PC-3 (cell line): ENCODE measurements around the gene ZNF43. TPM values are rescaled to one million over a fixed set of nuclear protein-coding genes. Genes with fewer than 3 reads are reported as not detected.
"Not testable (repeated sequence)": the region's sequence is repeated elsewhere in the genome, so short reads cannot be mapped to it uniquely, and the experiment has no call there.

Source experiments
- ATAC-seq: fragments of 200-7000 bp; cut with Tn5 transposase; 2 replicates; pipeline ENCODE4 v1.9.1; 2020; ENCODE audit warnings: mild to moderate bottlenecking, moderate library complexity
- BruUV-seq: library from RNA; stranded (reverse); fragments of 400-500 nt; replicated peaks from 2 replicates; lab custom pipeline; 2021; lab: Mats Ljungman, UMichigan
- CTCF ChIA-PET: fragments of 300-600 bp; sonication (Branson Sonifier 250); formaldehyde crosslinking; loops from one replicate; lab custom pipeline; 2022; ENCODE audit warnings: antibody characterized with exemption; lab: Charles Lee
- POLR2A ChIA-PET: fragments of 300-600 bp; sonication (Branson Sonifier 250); formaldehyde crosslinking; loops from one replicate; lab custom pipeline; 2022; ENCODE audit warnings: antibody characterized with exemption; ENCODE audit not compliant: unreplicated experiment; lab: Charles Lee
- DNase-seq: peaks from one replicate; pipeline ENCODE4 v3.0.0-alpha.2; 2015
- H2AFZ ChIP-seq: fragments of 300-600 bp; sonication (generic); 2 replicates; pipeline ENCODE4 v1.6.0; 2016; ENCODE audit warnings: antibody characterized with exemption, low read length
- H3F3A ChIP-seq: fragments of 300-600 bp; sonication (generic); one replicate; pipeline ENCODE4 v1.6.0; 2017; ENCODE audit warnings: antibody characterized with exemption, low read length, control low read depth, mild to moderate bottlenecking; ENCODE audit not compliant: unreplicated experiment
- H3K27ac ChIP-seq: fragments of 300-600 bp; sonication (generic); 2 replicates; pipeline ENCODE4 v1.5.1; 2016; ENCODE audit warnings: mild to moderate bottlenecking, low read length
- H3K27me3 ChIP-seq: fragments of 300-600 bp; sonication (generic); 2 replicates; pipeline ENCODE4 v1.6.1; 2016; ENCODE audit warnings: low read length, mixed read lengths
- H3K36me3 ChIP-seq: fragments of 300-600 bp; sonication (generic); 2 replicates; pipeline ENCODE4 v1.6.1; 2016; ENCODE audit warnings: low read depth, mixed run types, low read length, mixed read lengths
- H3K4me1 ChIP-seq: fragments of 300-600 bp; sonication (generic); 2 replicates; pipeline ENCODE4 v1.5.1; 2016; ENCODE audit warnings: low read length; ENCODE audit not compliant: insufficient read depth
- H3K4me2 ChIP-seq: fragments of 300-600 bp; sonication (generic); 2 replicates; pipeline ENCODE4 v1.6.0; 2016; ENCODE audit warnings: low read length
- H3K4me3 ChIP-seq: fragments of 300-600 bp; sonication (generic); 2 replicates; pipeline ENCODE4 v1.5.1; 2016; ENCODE audit warnings: mild to moderate bottlenecking, low read length, mixed read lengths
- H3K79me2 ChIP-seq: fragments of 300-600 bp; sonication (generic); 2 replicates; pipeline ENCODE4 v1.6.1; 2017; ENCODE audit warnings: low read length, mixed read lengths
- H3K9ac ChIP-seq: fragments of 300-600 bp; sonication (generic); 2 replicates; pipeline ENCODE4 v1.6.0; 2016; ENCODE audit warnings: mild to moderate bottlenecking, low read length
- H3K9me2 ChIP-seq: fragments of 300-600 bp; sonication (generic); replicated peaks from 2 replicates; pipeline ENCODE4 v1.6.1; 2016; ENCODE audit warnings: mixed run types, low read length, mixed read lengths
- H3K9me3 ChIP-seq: fragments of 300-600 bp; sonication (generic); 2 replicates; pipeline ENCODE4 v1.6.1; 2016; ENCODE audit warnings: low read length, mixed read lengths
- H4K20me1 ChIP-seq: fragments of 300-600 bp; sonication (generic); 2 replicates; pipeline ENCODE4 v1.6.1; 2016; ENCODE audit warnings: low read length, mixed read lengths
- CTCF ChIP-seq: fragments of 300-600 bp; sonication (generic); conservative IDR thresholded peaks from 2 replicates; pipeline ENCODE4 v1.5.1; 2017; ENCODE audit warnings: antibody characterized with exemption, low read depth, mild to moderate bottlenecking, low read length
- EZH2 ChIP-seq: fragments of 300-600 bp; sonication (generic); IDR thresholded peaks from one replicate; pipeline ENCODE4 v1.6.1; 2017; ENCODE audit warnings: antibody characterized with exemption, mild to moderate bottlenecking, low read length; ENCODE audit not compliant: unreplicated experiment
- EZH2phosphoT487 ChIP-seq: fragments of 300-600 bp; sonication (generic); IDR thresholded peaks from 2 replicates; pipeline ENCODE4 v1.6.1; 2018; ENCODE audit warnings: mild to moderate bottlenecking, antibody characterized with exemption, low read length, borderline replicate concordance
- intact Hi-C: fragments of 100-400 bp; cut with micrococcal nuclease; formaldehyde crosslinking; loops from 2 replicates; pipeline ENCODE4 v1.9.0; 2023
- total RNA-seq: library from RNA; depleted of rRNA; stranded (reverse); fragments of >200 nt; gene quantifications from 2 replicates; pipeline ENCODE4 v1.2.3, GENCODE V29; 2014; rRNA removed

Gene ZNF43
- total RNA-seq, 1 experiment from 2014 or later, result 1.9 TPM

- Histone ChIP-seq H3K79me2 (no peaks in the 10 kb centered on the region), H3K9ac (no peak overlapping the region), H3K27me3 (no peaks in the 10 kb centered on the region), H3K4me2 (no peak overlapping the region), H2AFZ (no peak overlapping the region), H3K36me3 (peaks cover 11% of the 10 kb centered on the region), H3K4me3 (no peak overlapping the region), H3K4me1 (no peaks in the 10 kb centered on the region), H3K27ac (no peak overlapping the region), H4K20me1 (no peaks in the 10 kb centered on the region), H3F3A (no peaks in the 10 kb centered on the region), H3K9me3 (peaks cover 34% of the 10 kb centered on the region), H3K9me2 (no peaks in the 10 kb centered on the region)
- BruUV-seq, result no TSS peak
- POLR2A ChIA-PET, result no interaction called here
- ATAC-seq (no peak), DNase-seq (no peak)
- CTCF ChIA-PET, result no interaction called here
- intact Hi-C loops, result no loop called here
- no peak for TF ChIP-seq EZH2phosphoT487
- TF ChIP-seq CTCF, result no peak
- no peak for TF ChIP-seq EZH2
Observed at GRCh38 chr19:21758296-21758695, 77.7 kb downstream of the ZNF43 start.

DNA sequence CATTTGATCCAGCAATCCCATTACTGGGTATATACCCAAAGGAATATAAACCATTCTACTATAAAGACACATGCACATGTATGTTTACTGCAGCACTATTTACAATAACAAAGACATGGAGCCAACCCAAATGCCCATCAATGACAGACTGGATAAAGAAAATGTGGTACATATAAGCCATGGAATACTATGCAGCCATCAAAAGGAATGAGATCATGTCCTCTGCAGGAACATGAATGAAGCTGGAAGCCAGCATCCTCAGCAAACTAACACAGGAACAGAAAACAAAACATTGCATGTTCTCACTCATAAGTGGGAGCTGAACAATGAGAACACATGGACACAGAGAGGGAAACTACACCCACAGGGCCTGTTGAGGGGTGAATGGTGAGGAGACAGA, 80.4 kb downstream of the ZNF43 start:
- H2AFZ ChIP-seq, ATAC-seq, H3K27me3 ChIP-seq, CTCF ChIA-PET, H3K4me1 ChIP-seq, H4K20me1 ChIP-seq, H3K36me3 ChIP-seq, H3K4me3 ChIP-seq, H3K9ac ChIP-seq, H3K79me2 ChIP-seq, H3F3A ChIP-seq, POLR2A ChIA-PET, BruUV-seq, H3K4me2 ChIP-seq, DNase-seq, H3K9me2 ChIP-seq, H3K27ac ChIP-seq, intact Hi-C loops: not testable (repeated sequence)
- H3K9me3 ChIP-seq, result peaks cover 27% of the 10 kb centered on the region; the same call in 1 of the 2 replicates

Other genes with a start within 250 kb of the ZNF43 start
- gene ZNF100, start 68.6 kb downstream of the ZNF43 start, total RNA-seq, result 0.63 and 1.7 TPM in 2 replicates
- gene ZNF208, start 174.8 kb upstream of the ZNF43 start, total RNA-seq, result not detected in 2 replicates
- not detected in 2 replicates for gene ZNF257, start 216.3 kb upstream of the ZNF43 start, total RNA-seq